ENCODE data around the gene MRPL9.

MRPL9 gene

DNA sequence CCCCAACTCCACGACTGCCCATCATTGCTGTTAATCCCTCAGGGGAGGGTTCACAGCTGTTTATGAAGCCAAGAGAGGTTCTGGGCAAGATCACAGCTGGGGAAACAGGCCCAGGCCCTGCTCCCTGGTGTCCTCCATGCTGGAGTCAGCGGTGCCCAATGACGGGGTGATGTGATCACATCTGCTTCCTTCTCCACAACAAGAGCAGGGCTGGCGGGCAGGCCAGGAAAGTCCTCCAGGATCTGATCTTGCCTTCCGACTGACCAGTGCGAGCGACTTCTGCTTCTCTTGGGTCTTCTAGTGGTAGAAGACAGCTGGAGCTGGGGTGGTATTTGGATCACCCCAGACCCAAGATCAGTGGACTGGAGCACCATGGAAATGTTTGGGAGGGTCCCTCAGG is 42.9 kb upstream of the MRPL9 start:
- TF ChIP-seq, protein P1, sequence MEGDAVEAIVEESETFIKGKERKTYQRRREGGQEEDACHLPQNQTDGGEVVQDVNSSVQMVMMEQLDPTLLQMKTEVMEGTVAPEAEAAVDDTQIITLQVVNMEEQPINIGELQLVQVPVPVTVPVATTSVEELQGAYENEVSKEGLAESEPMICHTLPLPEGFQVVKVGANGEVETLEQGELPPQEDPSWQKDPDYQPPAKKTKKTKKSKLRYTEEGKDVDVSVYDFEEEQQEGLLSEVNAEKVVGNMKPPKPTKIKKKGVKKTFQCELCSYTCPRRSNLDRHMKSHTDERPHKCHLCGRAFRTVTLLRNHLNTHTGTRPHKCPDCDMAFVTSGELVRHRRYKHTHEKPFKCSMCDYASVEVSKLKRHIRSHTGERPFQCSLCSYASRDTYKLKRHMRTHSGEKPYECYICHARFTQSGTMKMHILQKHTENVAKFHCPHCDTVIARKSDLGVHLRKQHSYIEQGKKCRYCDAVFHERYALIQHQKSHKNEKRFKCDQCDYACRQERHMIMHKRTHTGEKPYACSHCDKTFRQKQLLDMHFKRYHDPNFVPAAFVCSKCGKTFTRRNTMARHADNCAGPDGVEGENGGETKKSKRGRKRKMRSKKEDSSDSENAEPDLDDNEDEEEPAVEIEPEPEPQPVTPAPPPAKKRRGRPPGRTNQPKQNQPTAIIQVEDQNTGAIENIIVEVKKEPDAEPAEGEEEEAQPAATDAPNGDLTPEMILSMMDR (IDR thresholded peaks at IDR 0.05; ENCODE audit: low read depth, low read length, missing control alignments): no peak
- no peak for DNase-seq (ENCODE audit: extremely low read depth, low read depth)
- H3K4me3 ChIP-seq (replicated peaks; ENCODE audit: low read depth, low read length): no peak overlapping the region

DNA sequence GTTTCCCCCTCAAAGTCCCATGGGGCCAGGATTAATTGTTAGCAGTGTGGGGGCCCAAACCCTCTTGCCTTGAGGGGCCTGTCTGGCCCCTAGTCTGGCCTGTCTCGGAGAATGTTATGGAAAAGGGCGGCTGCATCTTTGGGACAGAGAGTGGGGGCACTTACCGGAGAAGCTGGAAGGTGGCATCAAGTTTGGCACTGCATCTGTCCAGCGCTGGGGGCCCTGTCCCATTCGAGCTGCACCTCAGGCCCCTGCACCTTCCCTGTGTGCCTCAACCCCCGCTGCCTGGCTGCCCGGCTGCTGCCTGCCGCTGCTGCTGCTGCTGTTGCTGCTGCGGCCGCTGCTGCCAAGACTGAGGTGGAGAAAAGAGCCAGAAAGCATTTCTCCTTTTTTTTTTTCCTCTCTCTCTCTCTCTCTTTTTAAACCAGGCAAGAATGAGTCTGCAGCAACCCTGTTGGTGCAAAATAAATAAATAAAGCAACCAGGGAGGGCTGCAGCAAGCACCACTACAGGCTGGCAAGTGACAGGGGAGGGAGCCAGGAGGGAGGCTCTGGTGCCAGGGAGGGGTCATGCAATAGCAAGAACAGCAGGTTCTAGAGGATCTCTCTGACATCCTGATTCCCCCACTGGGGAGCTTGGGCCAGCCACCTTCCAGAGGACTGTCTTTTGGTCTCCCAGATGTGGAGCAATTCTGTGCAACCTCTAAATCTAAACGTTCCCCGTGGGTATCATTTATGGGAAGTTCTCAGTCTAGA is 41.9 kb upstream of the MRPL9 start, which contains the start of gene LINGO4:
Gene LINGO4, minus strand, starts transcription at position 354 of the 755 bp plus-strand sequence. CDS start 2,715 bp downstream, outside the sequence.
- TF ChIP-seq, protein P1 (IDR thresholded peaks at IDR 0.05; ENCODE audit: low read depth, low read length, missing control alignments): no peak
- DNase-seq (ENCODE audit: extremely low read depth, low read depth): no peak
- H3K4me3 ChIP-seq (replicated peaks; ENCODE audit: low read depth, low read length): no peak within 1 kb of the TSS

DNA sequence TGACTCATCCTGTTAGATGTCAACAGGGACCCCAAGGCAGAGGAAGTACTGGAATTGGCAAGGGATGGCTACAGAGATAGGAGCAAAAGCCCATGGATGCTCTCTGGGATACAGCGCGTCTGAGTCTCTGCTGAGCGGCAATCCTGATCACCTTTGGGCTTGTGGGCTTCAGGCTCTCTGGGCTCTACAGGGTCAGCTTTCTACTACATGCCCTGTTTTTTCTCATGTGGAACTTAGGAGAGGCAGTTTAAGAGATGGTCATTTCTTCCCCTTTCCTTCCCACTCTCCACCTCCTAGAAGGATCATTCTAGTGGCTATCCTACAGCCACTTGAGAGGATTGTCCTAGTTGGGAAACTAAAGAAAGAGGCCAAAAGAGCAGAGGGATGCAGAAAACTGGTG is 40.6 kb upstream of the MRPL9 start:
- TF ChIP-seq, protein P1 (IDR thresholded peaks at IDR 0.05; ENCODE audit: low read depth, low read length, missing control alignments): no peak
- no peak for DNase-seq (ENCODE audit: extremely low read depth, low read depth)
- H3K4me3 ChIP-seq (replicated peaks; ENCODE audit: low read depth, low read length): no peak overlapping the region

DNA sequence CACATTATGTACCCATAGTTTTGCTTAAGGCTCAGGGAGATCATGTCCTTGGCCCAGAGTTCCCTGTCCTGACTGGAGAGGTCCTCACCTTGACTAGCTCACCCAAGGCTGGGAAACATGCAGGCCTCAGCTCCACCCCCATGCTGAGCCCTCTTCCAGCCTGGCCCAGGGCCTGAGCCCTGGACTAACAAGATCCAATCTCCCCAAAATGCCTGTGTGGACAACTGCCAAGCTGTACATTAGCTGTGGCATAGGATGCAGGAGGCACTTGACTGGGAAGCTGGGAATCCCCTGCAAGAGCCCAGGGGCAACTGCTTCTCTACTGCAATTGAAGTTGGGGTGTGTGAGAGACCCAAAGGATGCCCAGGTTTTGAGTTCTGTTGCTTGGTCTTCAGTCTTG is 39.9 kb upstream of the MRPL9 start:
- TF ChIP-seq, protein P1 (IDR thresholded peaks at IDR 0.05; ENCODE audit: low read depth, low read length, missing control alignments): no peak
- no peak for DNase-seq (ENCODE audit: extremely low read depth, low read depth)
- no peak overlapping the region for H3K4me3 ChIP-seq (replicated peaks; ENCODE audit: low read depth, low read length)

DNA sequence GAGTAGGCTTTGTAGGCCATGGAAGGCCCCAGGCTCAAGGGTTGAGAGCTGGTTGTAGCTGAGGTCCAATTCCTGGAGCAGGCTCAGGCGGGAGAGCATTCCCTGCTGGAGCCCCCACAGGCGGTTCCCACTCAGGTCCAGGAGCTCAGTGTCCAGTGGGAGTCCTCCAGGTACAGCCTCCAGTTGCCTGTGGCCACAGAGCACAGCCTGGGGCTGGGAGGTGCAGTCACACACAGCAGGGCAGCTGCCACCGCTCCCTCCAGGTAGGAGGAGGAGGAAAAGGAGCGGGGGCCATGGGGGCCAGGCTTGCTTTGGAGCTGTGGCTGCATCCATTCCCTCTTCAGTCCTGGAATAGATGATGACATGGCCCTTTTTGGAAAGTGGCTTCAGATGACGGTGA is 39.1 kb upstream of the MRPL9 start:
- DNase-seq (ENCODE audit: extremely low read depth, low read depth): no peak

DNA sequence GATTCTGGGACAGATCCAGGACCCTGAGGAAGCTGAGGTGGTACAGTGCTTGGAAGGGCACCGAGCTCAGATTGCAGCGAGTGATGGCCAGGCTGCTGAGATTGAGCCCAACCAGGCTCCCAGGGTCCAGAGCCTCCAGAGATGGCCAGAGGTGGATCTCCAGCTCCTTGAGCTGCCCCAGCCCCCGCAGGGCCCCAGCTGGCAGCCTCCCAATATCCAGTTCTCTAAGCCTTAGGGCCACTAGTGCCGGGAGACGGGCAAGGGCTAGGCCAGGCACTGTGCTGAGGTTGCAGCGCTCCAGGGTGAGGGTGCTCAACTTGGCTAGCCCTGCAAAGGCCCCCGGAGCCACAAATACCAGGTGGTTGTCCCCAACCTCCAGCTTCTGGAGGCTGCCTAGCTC is 38.5 kb upstream of the MRPL9 start:
- DNase-seq (ENCODE audit: extremely low read depth, low read depth): no peak
- TF ChIP-seq, protein P1 (IDR thresholded peaks at IDR 0.05; ENCODE audit: low read depth, low read length, missing control alignments): no peak
- H3K4me3 ChIP-seq (replicated peaks; ENCODE audit: low read depth, low read length): no peak overlapping the region

More for the DNA sequence above, 39.1 kb upstream of the MRPL9 start:
- H3K4me3 ChIP-seq (replicated peaks; ENCODE audit: low read depth, low read length): no peak overlapping the region
- TF ChIP-seq, protein P1 (IDR thresholded peaks at IDR 0.05; ENCODE audit: low read depth, low read length, missing control alignments): no peak
